Measurements from ENCODE around the gene PLCD1. TPM values are rescaled to one million over a fixed set of nuclear protein-coding genes. Genes with fewer than 3 reads are reported as not detected.

PLCD1 gene
- total and polyA plus RNA-seq, 7 experiments from 2014 or later: 13.1 to 44.0 (median 38.6) TPM

- Histone ChIP-seq H3K36me3 (ENCODE audit: control insufficient read depth in 2 of 3, insufficient read depth in 3 of 3, low read length in 3 of 3) (peaks cover 0 to 96% (median 4%) of the 10 kb centered on the region in 3 experiments), H3K27ac (ENCODE audit: low read depth, low read length) (peak overlapping the region; percentile 29), H3K4me3 (ENCODE audit: low read length) (no peak overlapping the region), H3K27me3 (ENCODE audit: control insufficient read depth in 2 of 2, insufficient read depth in 2 of 2, low read length in 2 of 2) (no peaks in the 10 kb centered on the region), H3K9me3 (ENCODE audit: control insufficient read depth in 2 of 3, low read length in 3 of 3) (no peaks in the 10 kb centered on the region), H3K4me1 (ENCODE audit: control insufficient read depth in 2 of 2, insufficient read depth in 2 of 2, low read length in 2 of 2) (no peaks in the 10 kb centered on the region)
- H3K27ac Mint-ChIP-seq: peak overlapping the region; percentile 1 to 83 (median 82)
- H3K27me3 Mint-ChIP-seq: no peaks in the 10 kb centered on the region
- H3K4me3 Mint-ChIP-seq: no peak overlapping the region
- POLR2A ChIA-PET: interaction anchor here (1.0 to 1.4 kb wide), 2 partner anchors 30 to 35 kb away, joined by 4 read pairs; partner anchors contain the start of gene DLEC1
- no peaks in the 10 kb centered on the region for H3K9me3 Mint-ChIP-seq
- H3K4me1 Mint-ChIP-seq: peaks cover 17 to 26% (median 22%) of the 10 kb centered on the region in 7 donors
- CTCF ChIA-PET: interaction anchor here (1.0 to 2.3 kb wide), 7 partner anchors 8 to 149 kb away, joined by 3 to 32 read pairs (median 8); partner anchors contain the start of gene DLEC1
- ATAC-seq (peak; percentile 64), DNase-seq (peak in 5 of 9 donors; percentile 29 to 46 (median 34))
- peaks cover 0 to 23% (median 2%) of the 10 kb centered on the region in 5 donors for H3K36me3 Mint-ChIP-seq
- intact Hi-C loops (cut with micrococcal nuclease): loop anchor here (1.0 kb wide), 3 partner anchors 35 to 476 kb away; partner anchors contain the start of gene DLEC1 (in 1 of the 2)
Observed at GRCh38 chr3:38004415-38005075, 24.9 kb downstream of the PLCD1 start.

DNA sequence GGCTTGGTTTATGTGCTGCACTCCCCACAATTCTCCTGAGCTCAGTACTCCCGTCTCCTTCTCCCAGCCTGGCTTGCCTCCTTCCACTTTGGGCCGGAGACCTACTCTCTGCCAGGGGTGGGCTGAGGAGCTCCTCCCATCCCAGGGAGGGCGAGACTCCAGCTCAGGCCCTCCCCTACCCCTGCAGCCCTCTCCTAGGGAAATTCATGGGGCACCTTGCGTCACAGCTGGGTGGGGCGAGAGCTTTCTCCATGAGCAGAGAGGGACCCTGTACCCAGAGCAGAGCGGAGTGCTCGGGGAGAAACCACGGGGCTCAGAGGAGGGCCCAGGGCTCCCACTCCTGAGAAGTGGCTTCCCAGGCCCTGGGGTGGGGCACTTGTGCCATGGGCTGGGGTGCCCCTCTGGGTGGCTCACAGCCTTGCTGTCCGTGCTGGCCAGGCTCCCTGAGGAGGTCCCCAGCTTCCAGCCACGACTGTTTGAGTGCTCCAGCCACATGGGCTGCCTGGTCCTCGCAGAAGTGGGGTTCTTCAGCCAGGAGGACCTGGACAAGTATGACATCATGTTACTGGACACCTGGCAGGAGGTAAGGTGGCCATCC is 25.5 kb downstream of the PLCD1 start:
- Mint-ChIP-seq H3K4me1 (peaks cover 22 to 32% (median 28%) of the 10 kb centered on the region in 7 donors), H3K9me3 (no peaks in the 10 kb centered on the region), H3K27ac (peak overlapping the region; percentile 1 to 90 (median 82)), H3K36me3 (peaks cover 0 to 24% (median 4%) of the 10 kb centered on the region in 5 donors), H3K27me3 (no peaks in the 10 kb centered on the region), H3K4me3 (no peak overlapping the region)
- no peaks in the 10 kb centered on the region for H3K27me3 ChIP-seq (ENCODE audit: control insufficient read depth in 2 of 2, insufficient read depth in 2 of 2, low read length in 2 of 2)
- ChIA-PET CTCF (interaction anchor here (0.6 to 2.3 kb wide), 9 partner anchors 9 to 197 kb away, joined by 3 to 32 read pairs (median 5); partner anchors contain the start of gene DLEC1), POLR2A (interaction anchor here (0.6 to 1.4 kb wide), 3 partner anchors 30 to 454 kb away, joined by 3 to 5 read pairs (median 4); partner anchors contain the start of gene DLEC1)
- intact Hi-C loops (cut with micrococcal nuclease): loop anchor here (1.0 kb wide), 5 partner anchors 30 to 476 kb away; partner anchors contain the start of gene DLEC1 (in 1 of the 2)
- H3K9me3 ChIP-seq (ENCODE audit: control insufficient read depth in 2 of 3, low read length in 3 of 3): no peaks in the 10 kb centered on the region
- ATAC-seq (no peak), DNase-seq (no peak)
- H3K4me1 ChIP-seq (ENCODE audit: control insufficient read depth in 2 of 2, insufficient read depth in 2 of 2, low read length in 2 of 2): no peaks in the 10 kb centered on the region
- H3K27ac ChIP-seq (ENCODE audit: low read depth, low read length): peak overlapping the region; percentile 29
- H3K36me3 ChIP-seq (ENCODE audit: control insufficient read depth in 2 of 3, insufficient read depth in 3 of 3, low read length in 3 of 3): peaks cover 0 to 93% (median 4%) of the 10 kb centered on the region in 3 experiments
- H3K4me3 ChIP-seq (ENCODE audit: low read length): no peak overlapping the region

DNA sequence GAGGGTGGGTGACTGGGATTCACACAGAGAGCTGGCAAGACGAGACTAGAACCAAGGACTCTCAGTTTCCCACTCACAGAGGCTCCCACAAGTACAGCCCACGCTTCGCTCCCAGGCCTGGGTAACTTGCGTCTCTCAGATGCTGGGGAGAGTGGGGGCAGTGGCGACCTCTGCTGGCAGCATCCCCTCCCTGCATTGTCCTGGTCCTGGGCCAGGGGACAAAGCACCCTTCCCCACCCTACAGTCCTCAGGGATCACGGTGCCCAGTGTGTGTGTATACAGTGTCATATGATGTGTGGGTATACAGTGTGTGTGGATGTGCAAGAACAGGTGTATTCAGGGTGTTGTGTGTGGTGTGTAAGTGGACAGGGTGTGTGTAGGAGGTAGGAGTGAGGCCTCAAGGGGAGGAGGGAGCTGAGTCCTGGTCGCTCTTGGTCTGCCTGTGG is 26.0 kb downstream of the PLCD1 start:
- Mint-ChIP-seq H3K4me1 (peaks cover 23 to 37% (median 30%) of the 10 kb centered on the region in 7 donors), H3K27me3 (no peaks in the 10 kb centered on the region), H3K9me3 (no peaks in the 10 kb centered on the region), H3K27ac (peak overlapping the region in 6 of 9 donors; percentile 46 to 90 (median 70)), H3K4me3 (no peak overlapping the region), H3K36me3 (peaks cover 0 to 24% (median 4%) of the 10 kb centered on the region in 5 donors)
- no peaks in the 10 kb centered on the region for H3K27me3 ChIP-seq (ENCODE audit: control insufficient read depth in 2 of 2, insufficient read depth in 2 of 2, low read length in 2 of 2)
- peaks cover 3 to 4% of the 10 kb centered on the region in 2 donors for H3K4me1 ChIP-seq (ENCODE audit: control insufficient read depth in 2 of 2, insufficient read depth in 2 of 2, low read length in 2 of 2)
- ATAC-seq (peak; percentile 58), DNase-seq (peak; percentile 39 to 73 (median 57))
- H3K4me3 ChIP-seq (ENCODE audit: low read length): no peak overlapping the region
- no peak overlapping the region for H3K27ac ChIP-seq (ENCODE audit: low read depth, low read length)
- ChIA-PET CTCF (interaction anchor here (0.6 to 2.3 kb wide), 9 partner anchors 9 to 196 kb away, joined by 3 to 32 read pairs (median 5); partner anchors contain the start of gene DLEC1), POLR2A (interaction anchor here (0.6 to 1.4 kb wide), 4 partner anchors 27 to 455 kb away, joined by 3 to 5 read pairs (median 4); partner anchors contain the start of gene DLEC1)
- peaks cover 0 to 88% (median 4%) of the 10 kb centered on the region in 3 experiments for H3K36me3 ChIP-seq (ENCODE audit: control insufficient read depth in 2 of 3, insufficient read depth in 3 of 3, low read length in 3 of 3)
- intact Hi-C loops (cut with micrococcal nuclease): loop anchor here (1.0 kb wide), 2 partner anchors 29 to 148 kb away; no protein-coding TSS in a partner anchor
- H3K9me3 ChIP-seq (ENCODE audit: control insufficient read depth in 2 of 3, low read length in 3 of 3): no peaks in the 10 kb centered on the region

DNA sequence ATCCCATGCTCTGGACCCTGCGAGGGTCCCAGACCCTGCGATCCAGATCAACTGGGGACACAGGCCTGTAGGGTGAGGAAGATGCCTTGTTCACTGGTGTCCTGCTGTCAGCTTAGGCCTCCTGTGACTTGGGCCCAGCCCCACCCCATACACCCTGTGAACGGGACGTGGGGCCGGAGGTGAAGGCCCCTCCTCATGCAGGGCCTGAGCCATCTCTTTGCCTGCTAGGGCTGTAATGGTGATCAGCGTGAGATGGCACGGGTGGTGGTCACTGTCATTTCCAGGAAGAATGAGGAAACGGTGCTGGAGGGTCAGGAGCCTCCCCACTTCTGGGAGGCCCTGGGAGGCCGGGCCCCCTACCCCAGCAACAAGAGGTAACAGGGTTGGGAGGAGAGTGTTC is 26.5 kb downstream of the PLCD1 start:
- Mint-ChIP-seq H3K4me3 (no peak overlapping the region), H3K4me1 (peaks cover 23 to 39% (median 35%) of the 10 kb centered on the region in 7 donors), H3K27ac (peak overlapping the region in 6 of 9 donors; percentile 46 to 90 (median 70)), H3K27me3 (no peaks in the 10 kb centered on the region), H3K36me3 (peaks cover 0 to 24% (median 4%) of the 10 kb centered on the region in 5 donors), H3K9me3 (no peaks in the 10 kb centered on the region)
- ChIA-PET CTCF (interaction anchor here (0.9 to 1.9 kb wide), 3 partner anchors 18 to 38 kb away, joined by 3 to 32 read pairs (median 4); no protein-coding TSS in a partner anchor), POLR2A (interaction anchor here (0.7 kb wide), 1 partner anchor 27 kb away, joined by 3 read pairs; no protein-coding TSS in a partner anchor)
- H3K9me3 ChIP-seq (ENCODE audit: control insufficient read depth in 2 of 3, low read length in 3 of 3): no peaks in the 10 kb centered on the region
- no peaks in the 10 kb centered on the region for H3K27me3 ChIP-seq (ENCODE audit: control insufficient read depth in 2 of 2, insufficient read depth in 2 of 2, low read length in 2 of 2)
- DNase-seq: no peak
- H3K4me1 ChIP-seq (ENCODE audit: control insufficient read depth in 2 of 2, insufficient read depth in 2 of 2, low read length in 2 of 2): peaks cover 7 to 8% of the 10 kb centered on the region in 2 donors
- peaks cover 0 to 83% (median 4%) of the 10 kb centered on the region in 3 experiments for H3K36me3 ChIP-seq (ENCODE audit: control insufficient read depth in 2 of 3, insufficient read depth in 3 of 3, low read length in 3 of 3)
- no peak overlapping the region for H3K27ac ChIP-seq (ENCODE audit: low read depth, low read length)
- no peak overlapping the region for H3K4me3 ChIP-seq (ENCODE audit: low read length)
- ATAC-seq: no peak
- intact Hi-C loops (cut with micrococcal nuclease): loop anchor here (1.0 kb wide), 2 partner anchors 29 to 148 kb away; no protein-coding TSS in a partner anchor

- intact Hi-C loops (cut with micrococcal nuclease): no loop called here
- ATAC-seq: no peak
- Mint-ChIP-seq H3K9me3 (no peaks in the 10 kb centered on the region), H3K36me3 (peaks cover 0 to 24% (median 4%) of the 10 kb centered on the region in 5 donors), H3K27me3 (no peaks in the 10 kb centered on the region), H3K4me3 (no peak overlapping the region), H3K27ac (no peak overlapping the region), H3K4me1 (peaks cover 23 to 44% (median 37%) of the 10 kb centered on the region in 7 donors)
- Histone ChIP-seq H3K9me3 (ENCODE audit: control insufficient read depth in 2 of 3, low read length in 3 of 3) (no peaks in the 10 kb centered on the region), H3K4me3 (ENCODE audit: low read length) (no peak overlapping the region), H3K27me3 (ENCODE audit: control insufficient read depth in 2 of 2, insufficient read depth in 2 of 2, low read length in 2 of 2) (no peaks in the 10 kb centered on the region), H3K27ac (ENCODE audit: low read depth, low read length) (no peak overlapping the region), H3K4me1 (ENCODE audit: control insufficient read depth in 2 of 2, insufficient read depth in 2 of 2, low read length in 2 of 2) (peaks cover 9 to 12% of the 10 kb centered on the region in 2 donors), H3K36me3 (ENCODE audit: control insufficient read depth in 2 of 3, insufficient read depth in 3 of 3, low read length in 3 of 3) (peaks cover 0 to 82% (median 0%) of the 10 kb centered on the region in 3 experiments)
- ChIA-PET CTCF (interaction anchor here (0.9 to 1.9 kb wide), 6 partner anchors 19 to 44 kb away, joined by 3 to 32 read pairs (median 4); no protein-coding TSS in a partner anchor), POLR2A (interaction anchor here (1.0 kb wide), 1 partner anchor 37 kb away, joined by 4 read pairs; the partner anchor contains the start of gene DLEC1)
- no peak for DNase-seq
Observed at GRCh38 chr3:38002291-38002876, 27.1 kb downstream of the PLCD1 start.

Data from naive thymus-derived CD4-positive, alpha-beta T cell (primary cell).